ENCODE data around the gene NAV2. TPM values are rescaled to one million over a fixed set of nuclear protein-coding genes. Genes with fewer than 3 reads are reported as not detected.

NAV2 gene
- total RNA-seq, 1 experiment from 2014 or later, result 46.3 TPM

DNA sequence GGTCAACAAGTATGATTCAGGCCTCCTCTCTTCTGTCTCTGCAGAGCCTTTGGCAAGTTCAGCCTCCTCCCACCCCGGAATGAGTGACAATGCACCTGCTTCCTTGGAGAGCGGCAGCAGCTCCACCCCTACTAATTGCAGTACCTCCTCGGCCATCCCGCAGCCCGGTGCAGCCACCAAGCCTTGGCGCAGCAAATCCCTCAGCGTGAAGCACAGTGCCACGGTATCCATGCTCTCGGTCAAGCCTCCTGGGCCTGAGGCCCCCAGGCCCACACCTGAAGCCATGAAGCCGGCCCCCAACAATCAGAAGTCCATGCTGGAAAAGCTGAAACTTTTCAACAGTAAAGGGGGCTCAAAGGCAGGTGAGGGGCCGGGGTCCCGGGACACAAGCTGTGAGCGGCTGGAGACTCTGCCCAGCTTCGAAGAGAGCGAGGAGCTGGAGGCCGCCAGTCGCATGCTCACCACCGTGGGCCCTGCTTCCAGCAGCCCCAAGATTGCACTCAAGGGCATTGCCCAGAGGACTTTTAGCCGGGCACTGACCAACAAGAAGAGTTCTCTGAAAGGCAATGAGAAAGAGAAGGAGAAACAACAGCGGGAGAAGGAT, 220.6 kb downstream of the NAV2 start:
- Histone ChIP-seq H3K56ac (ENCODE audit: insufficient read length, low read depth, low read length) (no peak overlapping the region), H2BK20ac (ENCODE audit: low read depth, low read length, poor library complexity, severe bottlenecking) (no peak overlapping the region), H3K79me2 (ENCODE audit: insufficient read depth, low read length) (no peaks in the 10 kb centered on the region), H3K9me3 (ENCODE audit: control insufficient read depth, low read depth, low read length) (no peaks in the 10 kb centered on the region), H3T11ph (ENCODE audit: low read length) (no peak overlapping the region), H3K4ac (ENCODE audit: low read depth, low read length) (no peak overlapping the region), H2BK12ac (ENCODE audit: insufficient read length, low read depth, low read length) (no peak overlapping the region), H3K9ac (ENCODE audit: extremely low read depth, insufficient read length, low read length) (no peak overlapping the region), H3K27ac (ENCODE audit: insufficient read length, low read depth, low read length) (no peak overlapping the region), H3K23me2 (ENCODE audit: insufficient read length, low read depth, low read length, poor library complexity, severe bottlenecking) (no peaks in the 10 kb centered on the region), H2AFZ (ENCODE audit: low read length) (no peak overlapping the region), H3K4me1 (ENCODE audit: insufficient read depth, low read length) (peaks cover 3% of the 10 kb centered on the region; the same call in 1 of the 2 replicates), H3K18ac (ENCODE audit: insufficient read length, low read depth, low read length) (no peak overlapping the region), H3K4me2 (ENCODE audit: insufficient read depth, insufficient read length, low read length) (no peak overlapping the region), H3K79me1 (ENCODE audit: insufficient read depth, low read depth, low read length, poor library complexity, severe bottlenecking) (no peaks in the 10 kb centered on the region), H4K20me1 (ENCODE audit: control insufficient read depth, insufficient read depth, insufficient read length) (no peaks in the 10 kb centered on the region), H4K5ac (ENCODE audit: insufficient read length, low read depth, low read length) (no peak overlapping the region), H3K23ac (ENCODE audit: insufficient read length, low read depth, low read length) (no peak overlapping the region), H4K8ac (replicated peaks; ENCODE audit: insufficient read length, low read depth, low read length) (no peak overlapping the region), H3K14ac (ENCODE audit: insufficient read depth, low read length) (no peak overlapping the region), H3K27me3 (ENCODE audit: insufficient read depth, low read length) (no peaks in the 10 kb centered on the region), H4K91ac (ENCODE audit: insufficient read length, low read depth, low read length) (no peak overlapping the region), H2BK120ac (ENCODE audit: low read depth, low read length, poor library complexity, severe bottlenecking) (no peak overlapping the region), H2BK5ac (ENCODE audit: insufficient read length, low read length) (no peak overlapping the region), H2AK5ac (ENCODE audit: insufficient read length, low read length) (no peak overlapping the region), H2BK15ac (ENCODE audit: low read depth, low read length) (no peak overlapping the region)
- H3K36me3 Mint-ChIP-seq (ENCODE audit: insufficient read depth in 1 of 3, low read depth in 3 of 3), result peaks cover 10 to 25% (median 23%) of the 10 kb centered on the region in 3 experiments; a peak in 6 of 7 replicates
- peaks cover 11 to 16% of the 10 kb centered on the region in 2 experiments for H3K4me1 Mint-ChIP-seq
- TF ChIP-seq CTCF (conservative IDR thresholded peaks at IDR 0.05), result no peak
- no peak for DNase-seq
- no peaks in the 10 kb centered on the region for H3K27me3 Mint-ChIP-seq (ENCODE audit: low read depth)
- H3K4me3 Mint-ChIP-seq, result no peak overlapping the region
- H3K9me3 Mint-ChIP-seq, result no peaks in the 10 kb centered on the region
- WGBS (ENCODE audit: extremely low coverage, insufficient read length, low lambda C conversion rate), result no CpG with 5 or more reads among the region's 20 CpGs
- H3K27ac Mint-ChIP-seq, result peak overlapping the region in 2 of 3 experiments; percentile 63 to 90; a peak in 4 of 7 replicates
